Brain microvascular endothelial cell (primary cell): ENCODE measurements around the gene TTC9.

Experiments
- DNase-seq: peaks from one replicate; pipeline ENCODE4 v3.0.0-alpha.2; 2020
- H3K27ac ChIP-seq: fragments of 250-450 bp; sonication (Bioruptor Pico); 2 replicates; pipeline ENCODE4 v1.5.1; 2020; ENCODE audit warnings: mild to moderate bottlenecking, moderate library complexity
- H3K27me3 ChIP-seq: fragments of 250-450 bp; sonication (Bioruptor Pico); replicated peaks from 2 replicates; pipeline ENCODE4 v1.5.1; 2020; ENCODE audit warnings: mild to moderate bottlenecking
- H3K36me3 ChIP-seq: fragments of 250-450 bp; sonication (Bioruptor Pico); replicated peaks from 2 replicates; pipeline ENCODE4 v1.5.1; 2020; ENCODE audit warnings: mild to moderate bottlenecking
- H3K4me3 ChIP-seq: 2 replicates; pipeline ENCODE4 v1.5.1; 2011; ENCODE audit warnings: low read depth, mild to moderate bottlenecking, control low read depth, low read length, moderate library complexity
- in situ Hi-C: cut with HindIII; loops from 2 replicates; pipeline ENCODE4 v1.10.0; 2017; ENCODE audit warnings: low sequenced_read_pairs, low pct_ligation_motif_present
- TF ChIP-seq, protein P1 (sequence below): IDR thresholded peaks from 2 replicates; pipeline ENCODE4 v1.5.1; 2011; ENCODE audit warnings: low read depth, mild to moderate bottlenecking, moderate library complexity, low read length, control low read depth, inconsistent platforms; ENCODE audit errors: missing control alignments

The TTC9 gene

DNA sequence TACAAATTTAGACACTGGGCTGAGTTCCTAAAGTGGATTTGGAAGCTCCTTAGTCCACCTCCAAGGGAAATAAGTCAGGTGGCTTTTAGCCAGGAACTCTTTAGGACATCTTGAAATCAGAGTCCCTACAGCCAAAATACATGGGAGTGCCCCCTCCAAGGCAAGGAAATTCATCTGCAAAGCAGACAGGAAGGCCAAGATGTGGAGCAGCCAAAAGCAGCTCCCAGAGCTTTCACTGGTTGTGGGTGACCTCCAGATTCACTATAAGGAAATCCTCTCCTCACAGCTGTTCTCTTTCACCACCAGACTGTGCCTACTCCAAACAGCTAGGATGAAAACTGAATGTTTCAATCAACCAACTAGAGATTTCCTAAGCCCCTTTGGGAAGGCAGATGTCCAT is 6.6 kb downstream of the TTC9 start:
- Histone ChIP-seq H3K27ac (no peak overlapping the region), H3K27me3 (peaks cover 5% of the 10 kb centered on the region), H3K36me3 (no peaks in the 10 kb centered on the region), H3K4me3 (no peak overlapping the region)
- TF ChIP-seq, protein P1, sequence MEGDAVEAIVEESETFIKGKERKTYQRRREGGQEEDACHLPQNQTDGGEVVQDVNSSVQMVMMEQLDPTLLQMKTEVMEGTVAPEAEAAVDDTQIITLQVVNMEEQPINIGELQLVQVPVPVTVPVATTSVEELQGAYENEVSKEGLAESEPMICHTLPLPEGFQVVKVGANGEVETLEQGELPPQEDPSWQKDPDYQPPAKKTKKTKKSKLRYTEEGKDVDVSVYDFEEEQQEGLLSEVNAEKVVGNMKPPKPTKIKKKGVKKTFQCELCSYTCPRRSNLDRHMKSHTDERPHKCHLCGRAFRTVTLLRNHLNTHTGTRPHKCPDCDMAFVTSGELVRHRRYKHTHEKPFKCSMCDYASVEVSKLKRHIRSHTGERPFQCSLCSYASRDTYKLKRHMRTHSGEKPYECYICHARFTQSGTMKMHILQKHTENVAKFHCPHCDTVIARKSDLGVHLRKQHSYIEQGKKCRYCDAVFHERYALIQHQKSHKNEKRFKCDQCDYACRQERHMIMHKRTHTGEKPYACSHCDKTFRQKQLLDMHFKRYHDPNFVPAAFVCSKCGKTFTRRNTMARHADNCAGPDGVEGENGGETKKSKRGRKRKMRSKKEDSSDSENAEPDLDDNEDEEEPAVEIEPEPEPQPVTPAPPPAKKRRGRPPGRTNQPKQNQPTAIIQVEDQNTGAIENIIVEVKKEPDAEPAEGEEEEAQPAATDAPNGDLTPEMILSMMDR, result no peak
- in situ Hi-C loops, result no loop called here
- DNase-seq, result no peak

GRCh38 chr14:70649803-70650202 is 8.1 kb downstream of the TTC9 start:
- H3K36me3 ChIP-seq, result no peaks in the 10 kb centered on the region
- in situ Hi-C loops, result no loop called here
- H3K27ac ChIP-seq, result no peak overlapping the region
- TF ChIP-seq, protein P1, result no peak
- DNase-seq, result no peak
- no peak overlapping the region for H3K4me3 ChIP-seq
- no peaks in the 10 kb centered on the region for H3K27me3 ChIP-seq

GRCh38 chr14:70651522-70651921 is 9.8 kb downstream of the TTC9 start:
- Histone ChIP-seq H3K27me3 (no peaks in the 10 kb centered on the region), H3K36me3 (no peaks in the 10 kb centered on the region), H3K27ac (no peak overlapping the region), H3K4me3 (no peak overlapping the region)
- no peak for DNase-seq
- TF ChIP-seq, protein P1, result no peak
- in situ Hi-C loops, result no loop called here

DNA sequence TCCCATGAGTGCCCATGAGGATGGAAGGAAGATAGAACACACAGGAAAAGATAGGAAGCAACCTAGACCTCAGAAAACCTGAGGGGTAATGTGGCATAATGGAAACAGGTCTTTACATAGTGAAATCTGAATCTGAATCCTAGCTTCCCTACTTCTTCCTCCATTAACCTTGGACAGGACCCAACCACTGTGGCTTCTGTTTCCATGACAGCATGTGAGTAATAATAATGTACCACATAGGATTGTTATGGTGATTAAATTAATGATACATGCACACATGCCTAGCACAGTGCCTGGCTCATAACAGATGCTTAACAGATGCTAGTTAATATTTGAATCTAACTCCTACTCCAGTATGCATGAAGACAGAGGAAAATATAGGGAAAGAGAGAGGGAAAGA is 11.2 kb downstream of the TTC9 start:
- no peak overlapping the region for H3K27ac ChIP-seq
- no peaks in the 10 kb centered on the region for H3K27me3 ChIP-seq
- H3K4me3 ChIP-seq, result no peak overlapping the region
- TF ChIP-seq, protein P1, result no peak
- in situ Hi-C loops, result no loop called here
- no peaks in the 10 kb centered on the region for H3K36me3 ChIP-seq
- no peak for DNase-seq

GRCh38 chr14:70653662-70654061 is 11.9 kb downstream of the TTC9 start:
- in situ Hi-C loops, result no loop called here

GRCh38 chr14:70654632-70655031 is 12.9 kb downstream of the TTC9 start:
- H3K27ac ChIP-seq, result no peak overlapping the region
- no peaks in the 10 kb centered on the region for H3K27me3 ChIP-seq
- no peaks in the 10 kb centered on the region for H3K36me3 ChIP-seq
- in situ Hi-C loops, result no loop called here
- DNase-seq, result no peak
- TF ChIP-seq, protein P1, result no peak
- no peak overlapping the region for H3K4me3 ChIP-seq

More at GRCh38 chr14:70653662-70654061, 11.9 kb downstream of the TTC9 start:
- Histone ChIP-seq H3K27me3 (no peaks in the 10 kb centered on the region), H3K27ac (no peak overlapping the region), H3K36me3 (no peaks in the 10 kb centered on the region), H3K4me3 (no peak overlapping the region)
- no peak for DNase-seq
- TF ChIP-seq, protein P1, result no peak
